ENCODE data around the gene TMEM156.

The TMEM156 gene

GRCh38 chr4:38920677-38921076 lies 111.5 kb downstream of the TMEM156 start:
- DNase-seq = no peak

- DNase-seq = no peak
Observed at GRCh38 chr4:38920186-38920585, 112.0 kb downstream of the TMEM156 start.

- DNase-seq = no peak
Observed at GRCh38 chr4:38919494-38919893, 112.7 kb downstream of the TMEM156 start.

- no peak for DNase-seq
Observed at GRCh38 chr4:38917481-38918025, 114.7 kb downstream of the TMEM156 start.

All from NK-92 treated with Interleukin-12 subunit alpha and Interleukin-12 subunit beta, amount 100 ng/mL, for 24 hours (cell line).